Measurements from ENCODE around the gene SERGEF.

The SERGEF gene

GRCh38 chr11:17986711-17987220, 26.1 kb downstream of the SERGEF start:
- CTCF ChIA-PET: interaction anchor here (0.8 to 1.6 kb wide), 5 partner anchors 10 to 256 kb away, joined by 3 to 6 read pairs (median 4); partner anchors contain the start of gene SAAL1
- no peaks in the 10 kb centered on the region for H3K4me1 Mint-ChIP-seq
- no peak for DNase-seq
- H3K9me3 Mint-ChIP-seq: peaks cover 1% of the 10 kb centered on the region
- H3K36me3 Mint-ChIP-seq: peaks cover 36% of the 10 kb centered on the region
- no peak overlapping the region for H3K4me3 Mint-ChIP-seq
- H3K27ac Mint-ChIP-seq: no peak overlapping the region
- no peaks in the 10 kb centered on the region for H3K27me3 Mint-ChIP-seq

GRCh38 chr11:17986007-17986710, 26.7 kb downstream of the SERGEF start:
- Mint-ChIP-seq H3K36me3 (peaks cover 36% of the 10 kb centered on the region), H3K4me1 (no peaks in the 10 kb centered on the region), H3K27ac (no peak overlapping the region), H3K4me3 (no peak overlapping the region), H3K27me3 (no peaks in the 10 kb centered on the region), H3K9me3 (peaks cover 1% of the 10 kb centered on the region)
- DNase-seq: no peak
- CTCF ChIA-PET: interaction anchor here (0.8 to 1.6 kb wide), 3 partner anchors 10 to 255 kb away, joined by 3 to 6 read pairs (median 4); partner anchors contain the start of gene SAAL1

- H3K9me3 Mint-ChIP-seq: peaks cover 1% of the 10 kb centered on the region
- peaks cover 36% of the 10 kb centered on the region for H3K36me3 Mint-ChIP-seq
- no peaks in the 10 kb centered on the region for H3K4me1 Mint-ChIP-seq
- no peak for DNase-seq
- no peak overlapping the region for H3K27ac Mint-ChIP-seq
- H3K4me3 Mint-ChIP-seq: no peak overlapping the region
- CTCF ChIA-PET: interaction anchor here (1.0 kb wide), 1 partner anchor 9 kb away, joined by 4 read pairs; no protein-coding TSS in a partner anchor
- no peaks in the 10 kb centered on the region for H3K27me3 Mint-ChIP-seq
Observed at GRCh38 chr11:17985517-17985916, 27.3 kb downstream of the SERGEF start.

GRCh38 chr11:17983569-17983968, 29.3 kb downstream of the SERGEF start:
- no peaks in the 10 kb centered on the region for H3K4me1 Mint-ChIP-seq
- peaks cover 1% of the 10 kb centered on the region for H3K9me3 Mint-ChIP-seq
- peaks cover 36% of the 10 kb centered on the region for H3K36me3 Mint-ChIP-seq
- no peak overlapping the region for H3K27ac Mint-ChIP-seq
- DNase-seq: no peak
- H3K27me3 Mint-ChIP-seq: no peaks in the 10 kb centered on the region
- H3K4me3 Mint-ChIP-seq: no peak overlapping the region
- CTCF ChIA-PET: interaction anchor here (1.2 kb wide), 1 partner anchor 253 kb away, joined by 4 read pairs; no protein-coding TSS in a partner anchor

GRCh38 chr11:17979770-17980371, 33.0 kb downstream of the SERGEF start:
- H3K27ac Mint-ChIP-seq: no peak overlapping the region
- H3K27me3 Mint-ChIP-seq: no peaks in the 10 kb centered on the region
- no peak overlapping the region for H3K4me3 Mint-ChIP-seq
- peaks cover 1% of the 10 kb centered on the region for H3K9me3 Mint-ChIP-seq
- CTCF ChIA-PET: interaction anchor here (1.0 to 3.0 kb wide), 9 partner anchors 9 to 379 kb away, joined by 4 to 26 read pairs (median 7); no protein-coding TSS in a partner anchor
- no peaks in the 10 kb centered on the region for H3K4me1 Mint-ChIP-seq
- peaks cover 16% of the 10 kb centered on the region for H3K36me3 Mint-ChIP-seq
- peak; percentile 38 for DNase-seq

- Mint-ChIP-seq H3K27me3 (no peaks in the 10 kb centered on the region), H3K4me3 (no peak overlapping the region), H3K4me1 (no peaks in the 10 kb centered on the region), H3K27ac (no peak overlapping the region), H3K36me3 (peaks cover 7% of the 10 kb centered on the region), H3K9me3 (peaks cover 1% of the 10 kb centered on the region)
- peak; percentile 50 for DNase-seq
- CTCF ChIA-PET: interaction anchor here (0.7 to 3.7 kb wide), 17 partner anchors 8 to 382 kb away, joined by 3 to 84 read pairs (median 6); no protein-coding TSS in a partner anchor
Observed at GRCh38 chr11:17978553-17979287, 34.1 kb downstream of the SERGEF start.

- Mint-ChIP-seq H3K4me3 (no peak overlapping the region), H3K4me1 (no peaks in the 10 kb centered on the region), H3K9me3 (no peaks in the 10 kb centered on the region), H3K27ac (no peak overlapping the region), H3K27me3 (no peaks in the 10 kb centered on the region), H3K36me3 (peaks cover 1% of the 10 kb centered on the region)
- no peak for DNase-seq
- CTCF ChIA-PET: interaction anchor here (0.6 to 3.7 kb wide), 8 partner anchors 9 to 378 kb away, joined by 3 to 84 read pairs (median 4); no protein-coding TSS in a partner anchor
Observed at GRCh38 chr11:17976651-17977050, 36.2 kb downstream of the SERGEF start.

- H3K4me3 Mint-ChIP-seq: no peak overlapping the region
- H3K27ac Mint-ChIP-seq: no peak overlapping the region
- no peaks in the 10 kb centered on the region for H3K4me1 Mint-ChIP-seq
- no peaks in the 10 kb centered on the region for H3K27me3 Mint-ChIP-seq
- H3K36me3 Mint-ChIP-seq: peaks cover 9% of the 10 kb centered on the region
- DNase-seq: no peak
- no peaks in the 10 kb centered on the region for H3K9me3 Mint-ChIP-seq
- CTCF ChIA-PET: no interaction called here
Observed at GRCh38 chr11:17974246-17974645, 38.6 kb downstream of the SERGEF start.

GRCh38 chr11:17972987-17973386, 39.9 kb downstream of the SERGEF start:
- DNase-seq: peak; percentile 25
- H3K4me3 Mint-ChIP-seq: no peak overlapping the region
- CTCF ChIA-PET: interaction anchor here (0.9 to 1.4 kb wide), 3 partner anchors 18 to 589 kb away, joined by 3 to 10 read pairs (median 6); no protein-coding TSS in a partner anchor
- no peaks in the 10 kb centered on the region for H3K9me3 Mint-ChIP-seq
- no peaks in the 10 kb centered on the region for H3K4me1 Mint-ChIP-seq
- H3K36me3 Mint-ChIP-seq: peaks cover 9% of the 10 kb centered on the region
- H3K27me3 Mint-ChIP-seq: no peaks in the 10 kb centered on the region
- H3K27ac Mint-ChIP-seq: no peak overlapping the region

GRCh38 chr11:17968206-17968605, 44.6 kb downstream of the SERGEF start:
- CTCF ChIA-PET: interaction anchor here (0.7 to 1.9 kb wide), 2 partner anchors 237 kb away, joined by 5 read pairs; no protein-coding TSS in a partner anchor
- Mint-ChIP-seq H3K36me3 (peaks cover 12% of the 10 kb centered on the region), H3K4me1 (no peaks in the 10 kb centered on the region), H3K4me3 (no peak overlapping the region), H3K27me3 (no peaks in the 10 kb centered on the region), H3K9me3 (no peaks in the 10 kb centered on the region), H3K27ac (no peak overlapping the region)
- no peak for DNase-seq

- H3K27ac Mint-ChIP-seq: no peak overlapping the region
- CTCF ChIA-PET: interaction anchor here (0.6 to 1.9 kb wide), 4 partner anchors 11 to 237 kb away, joined by 3 to 8 read pairs (median 4); no protein-coding TSS in a partner anchor
- peaks cover 12% of the 10 kb centered on the region for H3K36me3 Mint-ChIP-seq
Observed at GRCh38 chr11:17967661-17968060, 45.2 kb downstream of the SERGEF start.

GRCh38 chr11:17960091-17960490, 52.8 kb downstream of the SERGEF start:
- Mint-ChIP-seq H3K9me3 (no peaks in the 10 kb centered on the region), H3K36me3 (peaks cover 14% of the 10 kb centered on the region), H3K27ac (no peak overlapping the region), H3K4me3 (no peak overlapping the region), H3K4me1 (no peaks in the 10 kb centered on the region), H3K27me3 (no peaks in the 10 kb centered on the region)
- CTCF ChIA-PET: no interaction called here
- no peak for DNase-seq

More at GRCh38 chr11:17967661-17968060, 45.2 kb downstream of the SERGEF start:
- no peak overlapping the region for H3K4me3 Mint-ChIP-seq
- no peak for DNase-seq
- no peaks in the 10 kb centered on the region for H3K27me3 Mint-ChIP-seq
- H3K4me1 Mint-ChIP-seq: no peaks in the 10 kb centered on the region
- no peaks in the 10 kb centered on the region for H3K9me3 Mint-ChIP-seq

GRCh38 chr11:17958446-17958845, 54.4 kb downstream of the SERGEF start:
- peaks cover 19% of the 10 kb centered on the region for H3K36me3 Mint-ChIP-seq
- no peak for DNase-seq
- H3K27me3 Mint-ChIP-seq: no peaks in the 10 kb centered on the region
- H3K4me3 Mint-ChIP-seq: no peak overlapping the region
- H3K27ac Mint-ChIP-seq: no peak overlapping the region
- no peaks in the 10 kb centered on the region for H3K4me1 Mint-ChIP-seq
- no peaks in the 10 kb centered on the region for H3K9me3 Mint-ChIP-seq
- CTCF ChIA-PET: no interaction called here

Data from activated naive CD4-positive, alpha-beta T cell treated with anti-CD3 and anti-CD28 coated beads, Interleukin-2, amount 10 ng/mL, durations not matched to agents 7 days and 5 days (primary cell).